ENCODE results near the gene HDGFL3. TPM values are rescaled to one million over a fixed set of nuclear protein-coding genes. Genes with fewer than 3 reads are reported as not detected.
"Not testable (repeated sequence)": the region's sequence is repeated elsewhere in the genome, so short reads cannot be mapped to it uniquely, and the experiment has no call there.

The HDGFL3 gene
- total RNA-seq, 1 donor from 2014 or later: 27.7 TPM

GRCh38 chr15:83153288-83153687 lies 54.3 kb downstream of the HDGFL3 start:
- H3K27ac ChIP-seq: no peak overlapping the region
- no peaks in the 10 kb centered on the region for H3K9me3 ChIP-seq
- intact Hi-C loops (cut with DNase I): no loop called here
- no peak overlapping the region for H3K4me3 ChIP-seq
- TF ChIP-seq POLR2AphosphoS5 (IDR thresholded peaks at IDR 0.05; ENCODE audit: insufficient read depth in 1 of 2, low read depth in 1 of 2) (no peak), POLR2A (IDR thresholded peaks at IDR 0.05) (no peak)
- TF ChIP-seq, protein P1, sequence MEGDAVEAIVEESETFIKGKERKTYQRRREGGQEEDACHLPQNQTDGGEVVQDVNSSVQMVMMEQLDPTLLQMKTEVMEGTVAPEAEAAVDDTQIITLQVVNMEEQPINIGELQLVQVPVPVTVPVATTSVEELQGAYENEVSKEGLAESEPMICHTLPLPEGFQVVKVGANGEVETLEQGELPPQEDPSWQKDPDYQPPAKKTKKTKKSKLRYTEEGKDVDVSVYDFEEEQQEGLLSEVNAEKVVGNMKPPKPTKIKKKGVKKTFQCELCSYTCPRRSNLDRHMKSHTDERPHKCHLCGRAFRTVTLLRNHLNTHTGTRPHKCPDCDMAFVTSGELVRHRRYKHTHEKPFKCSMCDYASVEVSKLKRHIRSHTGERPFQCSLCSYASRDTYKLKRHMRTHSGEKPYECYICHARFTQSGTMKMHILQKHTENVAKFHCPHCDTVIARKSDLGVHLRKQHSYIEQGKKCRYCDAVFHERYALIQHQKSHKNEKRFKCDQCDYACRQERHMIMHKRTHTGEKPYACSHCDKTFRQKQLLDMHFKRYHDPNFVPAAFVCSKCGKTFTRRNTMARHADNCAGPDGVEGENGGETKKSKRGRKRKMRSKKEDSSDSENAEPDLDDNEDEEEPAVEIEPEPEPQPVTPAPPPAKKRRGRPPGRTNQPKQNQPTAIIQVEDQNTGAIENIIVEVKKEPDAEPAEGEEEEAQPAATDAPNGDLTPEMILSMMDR (IDR thresholded peaks at IDR 0.05): no peak
- H3K36me3 ChIP-seq: peaks cover 0 to 32% of the 10 kb centered on the region in 2 donors
- no peaks in the 10 kb centered on the region for H3K27me3 ChIP-seq
- DNase-seq (ENCODE audit: extremely low spot score in 2 of 2): no peak
- no peaks in the 10 kb centered on the region for H3K4me1 ChIP-seq

DNA sequence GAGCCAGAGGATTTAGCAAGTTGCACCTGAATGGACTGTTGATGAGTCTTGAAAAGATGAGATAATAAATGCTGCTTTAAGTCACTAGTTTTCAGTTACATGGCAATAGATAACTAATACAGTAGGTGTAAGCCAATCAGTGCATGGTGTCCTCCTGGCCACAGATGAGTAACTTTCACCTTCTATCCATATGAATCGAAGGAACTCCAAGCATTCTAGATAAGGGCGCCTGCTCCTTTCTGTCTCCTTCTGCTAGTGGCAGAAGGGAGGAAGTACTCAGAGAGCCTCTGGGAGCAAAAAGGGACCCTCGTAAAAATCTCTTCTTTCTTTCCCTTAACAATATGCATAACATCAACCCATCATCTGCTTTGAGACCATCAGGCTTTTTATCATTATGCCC lies 62.9 kb downstream of the HDGFL3 start:
- no peak overlapping the region for H3K27ac ChIP-seq
- no peak overlapping the region for H3K4me3 ChIP-seq
- no peaks in the 10 kb centered on the region for H3K9me3 ChIP-seq
- H3K36me3 ChIP-seq: peaks cover 0 to 15% of the 10 kb centered on the region in 2 donors
- H3K27me3 ChIP-seq: no peaks in the 10 kb centered on the region
- no peaks in the 10 kb centered on the region for H3K4me1 ChIP-seq
- DNase-seq (ENCODE audit: extremely low spot score in 2 of 2): no peak
- intact Hi-C loops (cut with DNase I): no loop called here
- TF ChIP-seq POLR2A (IDR thresholded peaks at IDR 0.05) (no peak), POLR2AphosphoS5 (IDR thresholded peaks at IDR 0.05; ENCODE audit: insufficient read depth in 1 of 2, low read depth in 1 of 2) (no peak)
- TF ChIP-seq, protein P1 (IDR thresholded peaks at IDR 0.05): no peak

- H3K36me3 ChIP-seq; H3K4me3 ChIP-seq; intact Hi-C loops (cut with DNase I); DNase-seq (ENCODE audit: extremely low spot score in 2 of 2); H3K27ac ChIP-seq; H3K4me1 ChIP-seq; H3K27me3 ChIP-seq; H3K9me3 ChIP-seq: not testable (repeated sequence)
Measured at GRCh38 chr15:83142151-83142550, 65.5 kb downstream of the HDGFL3 start.

DNA sequence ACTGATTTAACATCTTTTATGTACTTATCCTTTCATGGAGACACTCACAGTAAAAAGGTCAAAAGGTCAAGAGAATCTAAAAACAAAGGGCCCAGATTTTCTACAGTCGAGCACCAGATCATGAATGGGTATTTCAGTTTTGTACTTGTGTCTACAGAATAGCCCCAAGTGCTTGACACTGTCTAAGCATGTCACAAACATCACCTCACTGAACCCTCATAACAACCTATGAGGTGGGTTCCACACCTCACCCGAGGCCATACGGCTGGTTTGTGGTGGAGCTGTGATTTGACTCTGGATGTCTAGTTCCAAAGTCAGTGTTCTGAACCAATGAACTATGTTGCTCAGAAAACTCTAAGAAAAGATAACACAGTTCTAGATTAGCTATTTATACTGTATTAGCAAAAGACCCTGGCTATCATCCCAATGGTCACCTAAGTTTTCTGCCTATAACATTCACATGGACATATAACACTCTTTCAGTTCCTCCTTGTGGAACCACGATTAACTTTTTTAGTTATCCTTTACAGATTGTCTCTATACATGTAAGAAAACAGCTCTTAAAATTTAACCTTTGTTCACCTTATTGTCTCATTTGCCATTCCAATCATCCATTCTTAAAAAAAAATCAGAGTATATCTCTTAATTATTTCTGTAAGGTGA lies 74.6 kb downstream of the HDGFL3 start:
- H3K27ac ChIP-seq: no peak overlapping the region
- H3K9me3 ChIP-seq: no peaks in the 10 kb centered on the region
- no peaks in the 10 kb centered on the region for H3K4me1 ChIP-seq
- no peak overlapping the region for H3K4me3 ChIP-seq
- intact Hi-C loops (cut with DNase I): no loop called here
- no peak for DNase-seq (ENCODE audit: extremely low spot score in 2 of 2)
- TF ChIP-seq, protein P1 (IDR thresholded peaks at IDR 0.05): no peak
- TF ChIP-seq POLR2AphosphoS5 (IDR thresholded peaks at IDR 0.05; ENCODE audit: insufficient read depth in 1 of 2, low read depth in 1 of 2): no peak
- no peak for TF ChIP-seq POLR2A (IDR thresholded peaks at IDR 0.05)
- H3K27me3 ChIP-seq: no peaks in the 10 kb centered on the region
- no peaks in the 10 kb centered on the region for H3K36me3 ChIP-seq

DNA sequence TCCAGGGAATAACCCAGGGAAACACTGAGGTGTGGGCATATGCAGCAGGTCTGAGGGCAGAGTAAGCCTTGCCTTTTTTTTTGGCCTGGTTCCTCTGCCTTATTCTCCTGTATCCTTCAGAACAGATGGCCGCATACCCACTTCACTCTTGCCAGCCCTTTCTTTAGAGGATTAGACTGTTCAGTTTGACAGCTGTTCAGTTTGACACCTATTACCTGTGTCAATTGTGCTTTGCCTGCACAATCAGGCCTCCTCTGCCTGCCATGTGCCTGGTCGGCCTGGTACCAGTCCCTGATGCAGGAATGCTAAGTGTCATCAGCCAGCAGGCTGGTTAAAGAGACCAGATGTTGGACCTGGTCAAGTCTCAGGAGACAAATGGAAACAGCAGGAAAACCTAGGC lies 77.8 kb downstream of the HDGFL3 start:
- H3K27me3 ChIP-seq: no peaks in the 10 kb centered on the region
- no peaks in the 10 kb centered on the region for H3K36me3 ChIP-seq
- no peak overlapping the region for H3K4me3 ChIP-seq
- DNase-seq (ENCODE audit: extremely low spot score in 2 of 2): no peak
- TF ChIP-seq POLR2A (IDR thresholded peaks at IDR 0.05) (no peak), POLR2AphosphoS5 (IDR thresholded peaks at IDR 0.05; ENCODE audit: insufficient read depth in 1 of 2, low read depth in 1 of 2) (no peak)
- TF ChIP-seq, protein P1 (IDR thresholded peaks at IDR 0.05): no peak
- intact Hi-C loops (cut with DNase I): no loop called here
- H3K4me1 ChIP-seq: no peaks in the 10 kb centered on the region
- H3K9me3 ChIP-seq: no peaks in the 10 kb centered on the region
- no peak overlapping the region for H3K27ac ChIP-seq
